H9 (cell line): ENCODE measurements around the gene HIRIP3. TPM values are rescaled to one million over a fixed set of nuclear protein-coding genes. Genes with fewer than 3 reads are reported as not detected.

Experiments used
- DNase-seq: peaks from one replicate; pipeline ENCODE4 v3.0.0-alpha.2; 2017
- H2AFZ ChIP-seq: one replicate; pipeline ENCODE4 v1.6.1; 2013; ENCODE audit warnings: mild to moderate bottlenecking, low read length, control low read depth, moderate library complexity
- H2AK5ac ChIP-seq: 2 replicates; pipeline ENCODE4 v1.6.1; 2013; ENCODE audit warnings: low read length, control low read depth, mixed read lengths; ENCODE audit not compliant: insufficient read length
- H2BK120ac ChIP-seq: one replicate; pipeline ENCODE4 v1.6.1; 2013; ENCODE audit warnings: low read depth, mild to moderate bottlenecking, low read length, control low read depth, inconsistent platforms; ENCODE audit not compliant: poor library complexity, severe bottlenecking
- H2BK12ac ChIP-seq: 2 replicates; pipeline ENCODE4 v1.6.1; 2013; ENCODE audit warnings: low read length, control low read depth, mixed read lengths, low read depth; ENCODE audit not compliant: insufficient read length
- H2BK15ac ChIP-seq: 2 replicates; pipeline ENCODE4 v1.6.1; 2013; ENCODE audit warnings: low read depth, low read length, control low read depth
- H2BK20ac ChIP-seq: one replicate; pipeline ENCODE4 v1.6.1; 2013; ENCODE audit warnings: low read depth, mild to moderate bottlenecking, low read length, control low read depth, inconsistent platforms; ENCODE audit not compliant: poor library complexity, severe bottlenecking
- H2BK5ac ChIP-seq: 2 replicates; pipeline ENCODE4 v1.6.1; 2013; ENCODE audit warnings: low read length, control low read depth, mixed read lengths; ENCODE audit not compliant: insufficient read length
- H3K14ac ChIP-seq: 2 replicates; pipeline ENCODE4 v1.6.1; 2013; ENCODE audit warnings: low read length, control low read depth; ENCODE audit not compliant: insufficient read depth
- H3K18ac ChIP-seq: 2 replicates; pipeline ENCODE4 v1.6.1; 2013; ENCODE audit warnings: low read depth, mild to moderate bottlenecking, mixed read lengths, low read length, control low read depth; ENCODE audit not compliant: insufficient read length
- H3K23ac ChIP-seq: 2 replicates; pipeline ENCODE4 v1.6.1; 2013; ENCODE audit warnings: low read length, control low read depth, mixed read lengths, low read depth; ENCODE audit not compliant: insufficient read length
- H3K23me2 ChIP-seq: 2 replicates; pipeline ENCODE4 v1.6.1; 2013; ENCODE audit warnings: low read depth, mild to moderate bottlenecking, mixed read lengths, low read length, control low read depth; ENCODE audit not compliant: insufficient read length, poor library complexity, severe bottlenecking
- H3K27ac ChIP-seq: 2 replicates; pipeline ENCODE4 v1.5.1; 2013; ENCODE audit warnings: low read length, control low read depth, mixed read lengths, low read depth; ENCODE audit not compliant: insufficient read length
- H3K27me3 ChIP-seq: 2 replicates; pipeline ENCODE4 v1.6.1; 2013; ENCODE audit warnings: low read length, control low read depth, inconsistent platforms; ENCODE audit not compliant: insufficient read depth
- H3K4ac ChIP-seq: 2 replicates; pipeline ENCODE4 v1.6.1; 2013; ENCODE audit warnings: low read depth, mild to moderate bottlenecking, control low read depth, inconsistent platforms, low read length, moderate library complexity
- H3K4me1 ChIP-seq: 2 replicates; pipeline ENCODE4 v1.6.1; 2013; ENCODE audit warnings: low read length, control low read depth, inconsistent platforms; ENCODE audit not compliant: insufficient read depth
- H3K4me2 ChIP-seq: 2 replicates; pipeline ENCODE4 v1.6.1; 2013; ENCODE audit warnings: low read length, control low read depth, mixed read lengths; ENCODE audit not compliant: insufficient read length, insufficient read depth
- H3K56ac ChIP-seq: 2 replicates; pipeline ENCODE4 v1.6.1; 2013; ENCODE audit warnings: low read depth, mild to moderate bottlenecking, mixed read lengths, low read length, control low read depth; ENCODE audit not compliant: insufficient read length
- H3K79me1 ChIP-seq: 2 replicates; pipeline ENCODE4 v1.6.1; 2013; ENCODE audit warnings: low read depth, mild to moderate bottlenecking, moderate library complexity, low read length, control low read depth, inconsistent platforms; ENCODE audit not compliant: insufficient read depth, poor library complexity, severe bottlenecking
- H3K79me2 ChIP-seq: 2 replicates; pipeline ENCODE4 v1.6.1; 2013; ENCODE audit warnings: low read length, control low read depth, inconsistent platforms; ENCODE audit not compliant: insufficient read depth
- H3K9ac ChIP-seq: 2 replicates; pipeline ENCODE4 v1.6.1; 2013; ENCODE audit warnings: low read length, control low read depth, mixed read lengths; ENCODE audit not compliant: insufficient read length; ENCODE audit errors: extremely low read depth
- H3K9me3 ChIP-seq: one replicate; pipeline ENCODE4 v1.6.1; 2013; ENCODE audit warnings: low read depth, low read length, inconsistent platforms; ENCODE audit not compliant: control insufficient read depth
- H3T11ph ChIP-seq: one replicate; pipeline ENCODE4 v1.6.1; 2013; ENCODE audit warnings: mild to moderate bottlenecking, low read length, control low read depth, inconsistent platforms
- H4K20me1 ChIP-seq: one replicate; pipeline ENCODE4 v1.6.1; 2013; ENCODE audit not compliant: control insufficient read depth, insufficient read length, insufficient read depth
- H4K5ac ChIP-seq: 2 replicates; pipeline ENCODE4 v1.6.1; 2013; ENCODE audit warnings: low read depth, mild to moderate bottlenecking, mixed read lengths, low read length, control low read depth; ENCODE audit not compliant: insufficient read length
- H4K8ac ChIP-seq: replicated peaks from 2 replicates; pipeline ENCODE4 v1.6.1; 2013; ENCODE audit warnings: low read length, control low read depth, mixed read lengths, low read depth; ENCODE audit not compliant: insufficient read length
- H4K91ac ChIP-seq: 2 replicates; pipeline ENCODE4 v1.6.1; 2013; ENCODE audit warnings: low read depth, mild to moderate bottlenecking, moderate library complexity, mixed read lengths, low read length, control low read depth; ENCODE audit not compliant: insufficient read length
- H3K27ac Mint-ChIP-seq, 3 experiments: 2 replicates in 2 of 3; 3 replicates in 1 of 3; pipeline ENCODE4 v1.8.0; 2020 to 2021; ENCODE audit warnings: mixed read lengths in 3 of 3, mild to moderate bottlenecking in 1 of 3, moderate library complexity in 1 of 3
- H3K27me3 Mint-ChIP-seq: 2 replicates; pipeline ENCODE4 v1.8.0; 2021; ENCODE audit warnings: low read depth, mild to moderate bottlenecking, moderate library complexity, mixed read lengths
- H3K36me3 Mint-ChIP-seq, 3 experiments: 2 replicates in 2 of 3; 3 replicates in 1 of 3; pipeline ENCODE4 v1.8.0; 2020 to 2021; ENCODE audit warnings: low read depth in 3 of 3, mixed read lengths in 3 of 3; ENCODE audit not compliant: insufficient read depth in 1 of 3
- H3K4me1 Mint-ChIP-seq, 2 experiments: 2 replicates each; pipeline ENCODE4 v1.8.0; 2020; ENCODE audit warnings: mixed read lengths in 2 of 2
- H3K4me3 Mint-ChIP-seq, 2 experiments: 2 replicates in 1 of 2; 3 replicates in 1 of 2; pipeline ENCODE4 v1.8.0; 2020 to 2021; ENCODE audit warnings: mild to moderate bottlenecking in 2 of 2, mixed read lengths in 2 of 2, moderate library complexity in 1 of 2
- H3K9me3 Mint-ChIP-seq, 2 experiments: 2 replicates in 1 of 2; 3 replicates in 1 of 2; pipeline ENCODE4 v1.8.0; 2020; ENCODE audit warnings: mild to moderate bottlenecking in 2 of 2, mixed read lengths in 2 of 2, moderate library complexity in 1 of 2
- WGBS: extraction: QIAGEN DNeasy Blood & Tissue Kit; methylation state at CpG from one replicate; pipeline ENCODE4 v1.1.7; 2013; ENCODE audit warnings: missing lambda C conversion rate, low lambda C conversion rate, mixed read lengths; ENCODE audit not compliant: insufficient read length; ENCODE audit errors: extremely low coverage; 5-methylcytosine and 5-hydroxymethylcytosine counted together
- total RNA-seq: library from RNA; stranded (reverse); gene quantifications from 2 replicates; pipeline ENCODE4 v1.2.1, GENCODE V29; 2021
- TF ChIP-seq, protein P1 (sequence below): fragments of 200-600 bp; sonication (generic); conservative IDR thresholded peaks from 3 replicates; pipeline ENCODE4 v1.8.0; 2021; ENCODE audit warnings: antibody characterized with exemption, mild to moderate bottlenecking

The HIRIP3 gene
- total RNA-seq, 1 experiment from 2014 or later: 21.6 TPM

- Histone ChIP-seq H2BK120ac (no peak overlapping the region), H3K18ac (no peak overlapping the region), H2BK15ac (no peak overlapping the region), H3K14ac (no peak overlapping the region), H3K27me3 (no peaks in the 10 kb centered on the region), H2BK20ac (no peak overlapping the region), H3K4ac (no peak overlapping the region), H3K4me2 (no peak overlapping the region), H3K27ac (no peak overlapping the region), H3K23me2 (no peaks in the 10 kb centered on the region), H3T11ph (no peak overlapping the region), H3K9ac (no peak overlapping the region), H3K79me2 (no peaks in the 10 kb centered on the region), H3K56ac (no peak overlapping the region), H2AFZ (no peak overlapping the region), H2AK5ac (no peak overlapping the region), H3K4me1 (no peaks in the 10 kb centered on the region), H3K9me3 (no peaks in the 10 kb centered on the region), H4K91ac (no peak overlapping the region), H3K23ac (no peak overlapping the region), H4K5ac (no peak overlapping the region), H3K79me1 (no peaks in the 10 kb centered on the region), H2BK12ac (no peak overlapping the region), H4K8ac (no peak overlapping the region), H4K20me1 (no peaks in the 10 kb centered on the region), H2BK5ac (no peak overlapping the region)
- no peaks in the 10 kb centered on the region for H3K27me3 Mint-ChIP-seq
- WGBS: no CpG with 5 or more reads among the region's 5 CpGs
- H3K9me3 Mint-ChIP-seq: no peaks in the 10 kb centered on the region
- no peak overlapping the region for H3K4me3 Mint-ChIP-seq
- no peaks in the 10 kb centered on the region for H3K4me1 Mint-ChIP-seq
- H3K36me3 Mint-ChIP-seq: peaks cover 48 to 87% (median 78%) of the 10 kb centered on the region in 3 experiments
- TF ChIP-seq, protein P1, sequence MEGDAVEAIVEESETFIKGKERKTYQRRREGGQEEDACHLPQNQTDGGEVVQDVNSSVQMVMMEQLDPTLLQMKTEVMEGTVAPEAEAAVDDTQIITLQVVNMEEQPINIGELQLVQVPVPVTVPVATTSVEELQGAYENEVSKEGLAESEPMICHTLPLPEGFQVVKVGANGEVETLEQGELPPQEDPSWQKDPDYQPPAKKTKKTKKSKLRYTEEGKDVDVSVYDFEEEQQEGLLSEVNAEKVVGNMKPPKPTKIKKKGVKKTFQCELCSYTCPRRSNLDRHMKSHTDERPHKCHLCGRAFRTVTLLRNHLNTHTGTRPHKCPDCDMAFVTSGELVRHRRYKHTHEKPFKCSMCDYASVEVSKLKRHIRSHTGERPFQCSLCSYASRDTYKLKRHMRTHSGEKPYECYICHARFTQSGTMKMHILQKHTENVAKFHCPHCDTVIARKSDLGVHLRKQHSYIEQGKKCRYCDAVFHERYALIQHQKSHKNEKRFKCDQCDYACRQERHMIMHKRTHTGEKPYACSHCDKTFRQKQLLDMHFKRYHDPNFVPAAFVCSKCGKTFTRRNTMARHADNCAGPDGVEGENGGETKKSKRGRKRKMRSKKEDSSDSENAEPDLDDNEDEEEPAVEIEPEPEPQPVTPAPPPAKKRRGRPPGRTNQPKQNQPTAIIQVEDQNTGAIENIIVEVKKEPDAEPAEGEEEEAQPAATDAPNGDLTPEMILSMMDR: no peak
- DNase-seq: no peak
- H3K27ac Mint-ChIP-seq: no peak overlapping the region
Observed at GRCh38 chr16:29984764-29985147, 10.7 kb downstream of the HIRIP3 start.
